Fibroblast of villous mesenchyme (primary cell): ENCODE data around the gene ABCC10. TPM values are rescaled to one million over a fixed set of nuclear protein-coding genes. Genes with fewer than 3 reads are reported as not detected.
"Not testable (repeated sequence)": the region's sequence is repeated elsewhere in the genome, so short reads cannot be mapped to it uniquely, and the experiment has no call there.

Source experiments
- DNase-seq: peaks from one replicate; pipeline ENCODE4 v3.0.0-alpha.2; 2010; ENCODE audit warnings: low read depth
- H3K4me3 ChIP-seq: 2 replicates; pipeline ENCODE4 v1.5.1; 2011; ENCODE audit warnings: low read depth, mild to moderate bottlenecking, low read length
- CTCF ChIP-seq: IDR thresholded peaks from 2 replicates; pipeline ENCODE4 v1.5.1; 2012; ENCODE audit warnings: low read depth, mild to moderate bottlenecking, low read length; ENCODE audit not compliant: insufficient read depth
- total RNA-seq: library from RNA; depleted of rRNA; stranded (reverse); fragments of >200 nt; gene quantifications from 2 replicates; pipeline ENCODE4 v1.2.3, GENCODE V29; 2012

ABCC10 gene
- total RNA-seq, 1 donor = 31.1 TPM

DNA sequence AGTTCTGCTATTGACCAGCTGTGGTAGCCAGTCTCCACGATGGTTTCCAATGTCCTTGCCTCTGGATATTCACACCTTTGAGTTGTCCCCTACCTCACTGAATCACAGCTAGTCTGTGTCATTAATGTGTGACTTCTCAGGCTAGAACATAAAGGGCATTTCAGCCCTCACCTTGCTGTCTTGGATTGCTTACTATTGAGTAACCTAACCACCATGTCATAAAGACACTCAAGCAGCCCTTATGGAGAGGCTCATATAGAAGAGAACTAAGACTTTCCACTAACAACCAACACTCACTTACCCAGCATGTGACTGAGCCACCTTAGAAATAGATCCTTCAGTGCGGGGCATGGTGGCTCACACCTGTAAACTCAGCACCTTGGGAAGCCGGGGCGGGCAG, 19.1 kb upstream of the ABCC10 start:
- no peak for TF ChIP-seq CTCF
- no peak for DNase-seq
- no peak overlapping the region for H3K4me3 ChIP-seq

- DNase-seq, H3K4me3 ChIP-seq: not testable (repeated sequence)
These were observed 16.6 kb upstream of the ABCC10 start for GRCh38 chr6:43410776-43411175.

DNA sequence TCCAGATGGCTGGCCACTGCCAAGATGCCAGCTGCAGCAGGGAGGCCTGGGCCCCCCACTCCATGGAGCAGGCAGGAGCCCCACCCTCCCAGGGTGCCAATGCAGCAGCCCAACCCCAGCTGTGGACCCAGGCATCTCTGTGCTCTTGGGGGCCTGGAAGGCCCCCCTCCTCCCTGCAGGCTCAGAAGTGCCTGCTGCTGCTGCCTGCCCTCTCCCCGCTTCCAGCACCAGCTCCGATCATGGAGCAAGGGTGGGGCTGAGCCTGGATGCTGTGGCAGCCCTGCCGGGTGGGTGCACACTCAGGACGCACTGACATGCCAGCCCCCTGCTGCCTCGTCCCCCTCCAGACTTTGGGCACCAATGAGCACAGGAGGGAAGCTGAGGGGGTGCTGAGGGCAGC, 14.8 kb upstream of the ABCC10 start:
- no peak overlapping the region for H3K4me3 ChIP-seq
- no peak for DNase-seq
- TF ChIP-seq CTCF = no peak

DNA sequence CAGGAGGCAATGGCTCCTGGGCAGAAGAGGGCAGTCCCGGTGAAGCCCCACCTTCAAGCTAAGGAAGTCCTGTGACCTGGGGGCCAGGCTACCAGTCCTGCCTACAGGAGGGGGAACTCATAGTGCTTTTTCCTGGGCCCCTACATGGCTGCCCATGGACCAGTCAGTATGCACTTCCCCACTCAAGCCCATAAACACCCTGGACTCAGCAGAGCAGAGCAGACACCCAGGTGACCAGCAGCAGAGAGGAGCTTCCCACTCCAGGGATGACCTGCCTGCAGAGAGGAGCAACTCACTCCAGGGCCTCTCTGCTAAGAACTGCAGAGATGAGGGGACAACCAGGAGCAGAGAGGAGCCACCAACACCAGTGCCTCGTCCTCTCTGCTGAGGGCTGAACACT, 14.3 kb upstream of the ABCC10 start:
- TF ChIP-seq CTCF = no peak
- no peak for DNase-seq
- H3K4me3 ChIP-seq = no peak overlapping the region

DNA sequence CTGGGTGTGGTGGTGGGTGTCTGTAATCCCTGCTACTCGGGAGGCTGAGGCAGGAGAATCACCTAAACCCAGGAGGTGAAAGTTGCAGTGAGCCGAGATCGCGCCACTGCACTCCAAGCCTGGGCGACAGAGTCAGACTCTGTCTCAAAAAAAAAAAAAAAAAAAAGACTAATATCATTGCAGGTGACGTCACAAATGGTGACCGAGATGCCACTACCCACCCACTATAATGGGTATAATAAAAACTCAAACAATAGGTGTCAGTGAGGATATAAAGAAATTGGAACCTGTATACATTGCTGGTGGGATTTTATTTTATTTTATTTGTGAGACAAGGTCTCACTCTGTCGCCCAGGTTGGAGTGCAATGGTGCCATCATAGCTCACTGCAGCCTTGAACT, 12.1 kb upstream of the ABCC10 start:
- not testable (repeated sequence) for DNase-seq, H3K4me3 ChIP-seq

- no peak overlapping the region for H3K4me3 ChIP-seq
- TF ChIP-seq CTCF = no peak
- DNase-seq = no peak
These were observed 10.4 kb upstream of the ABCC10 start for GRCh38 chr6:43416935-43417334.

GRCh38 chr6:43420012-43420709, 7.2 kb upstream of the ABCC10 start:
- no peak for TF ChIP-seq CTCF
- H3K4me3 ChIP-seq = no peak overlapping the region
- DNase-seq = no peak

DNA sequence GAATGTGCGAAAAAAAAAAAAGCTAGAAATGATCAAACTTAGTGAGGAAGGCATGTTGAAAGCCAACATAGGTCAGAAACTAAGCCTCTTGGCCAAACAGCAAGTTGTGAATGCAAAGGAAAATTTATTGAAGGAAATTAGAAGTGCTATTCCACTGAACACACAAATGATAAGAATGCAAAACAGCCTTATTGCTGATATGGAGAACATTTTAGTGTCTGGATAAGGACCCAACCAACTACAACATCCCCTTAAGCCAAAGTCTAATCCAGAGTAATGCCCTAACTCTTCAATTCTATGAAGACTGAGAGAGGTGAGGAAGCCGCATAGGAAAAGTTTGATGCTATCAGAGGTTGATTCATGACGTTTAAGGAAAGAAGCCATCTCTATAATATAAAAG, 5.5 kb upstream of the ABCC10 start:
- DNase-seq = no peak
- no peak for TF ChIP-seq CTCF
- H3K4me3 ChIP-seq = no peak overlapping the region

- not testable (repeated sequence) for H3K4me3 ChIP-seq, DNase-seq
These were observed 2.3 kb upstream of the ABCC10 start for GRCh38 chr6:43425083-43425482.
